IMR-90 (cell line): Measurements from ENCODE around the gene ASH1L.

Source experiments
- BHLHE40 ChIP-seq: fragments of 150-350 bp; IDR thresholded peaks from 2 replicates; pipeline ENCODE4 v1.6.1; 2016; ENCODE audit warnings: mild to moderate bottlenecking, low read depth, low read length
- POLR2A ChIP-seq: IDR thresholded peaks from 2 replicates; pipeline ENCODE4 v1.6.1; 2012; ENCODE audit warnings: mild to moderate bottlenecking, low read depth, low read length
- RAD21 ChIP-seq: IDR thresholded peaks from 2 replicates; pipeline ENCODE4 v1.6.1; 2012; ENCODE audit warnings: low read length, improper control_type of control experiment
- RFX5 ChIP-seq: IDR thresholded peaks from 2 replicates; pipeline ENCODE4 v1.8.0; 2012; ENCODE audit warnings: low read depth, mild to moderate bottlenecking, low read length, moderate library complexity
- TF ChIP-seq, protein P1 (sequence below): conservative IDR thresholded peaks from 2 replicates; pipeline ENCODE4 v1.5.1; 2012; ENCODE audit warnings: mild to moderate bottlenecking, low read depth, low read length, improper control_type of control experiment

DNA sequence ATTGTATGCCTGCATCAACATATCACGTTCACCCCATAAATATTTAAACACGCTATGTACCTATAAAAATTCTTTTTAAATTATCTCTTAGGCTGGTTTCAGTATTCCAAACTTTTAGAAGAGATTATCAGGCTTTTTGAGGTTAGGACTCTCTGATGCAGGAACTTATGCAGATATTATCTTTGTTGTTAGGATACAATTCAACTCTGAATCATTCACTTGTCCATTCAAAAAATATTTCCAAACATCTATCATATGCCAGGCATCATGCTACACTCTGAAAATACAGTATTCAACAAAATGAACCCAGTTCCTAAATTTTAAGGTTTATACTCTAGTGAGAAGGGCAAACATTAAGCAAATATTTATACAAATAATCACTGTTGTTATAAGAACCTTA, 40.5 kb downstream of the ASH1L start:
- TF ChIP-seq RFX5 (no peak), POLR2A (no peak), BHLHE40 (no peak), RAD21 (no peak)
- TF ChIP-seq, protein P1, sequence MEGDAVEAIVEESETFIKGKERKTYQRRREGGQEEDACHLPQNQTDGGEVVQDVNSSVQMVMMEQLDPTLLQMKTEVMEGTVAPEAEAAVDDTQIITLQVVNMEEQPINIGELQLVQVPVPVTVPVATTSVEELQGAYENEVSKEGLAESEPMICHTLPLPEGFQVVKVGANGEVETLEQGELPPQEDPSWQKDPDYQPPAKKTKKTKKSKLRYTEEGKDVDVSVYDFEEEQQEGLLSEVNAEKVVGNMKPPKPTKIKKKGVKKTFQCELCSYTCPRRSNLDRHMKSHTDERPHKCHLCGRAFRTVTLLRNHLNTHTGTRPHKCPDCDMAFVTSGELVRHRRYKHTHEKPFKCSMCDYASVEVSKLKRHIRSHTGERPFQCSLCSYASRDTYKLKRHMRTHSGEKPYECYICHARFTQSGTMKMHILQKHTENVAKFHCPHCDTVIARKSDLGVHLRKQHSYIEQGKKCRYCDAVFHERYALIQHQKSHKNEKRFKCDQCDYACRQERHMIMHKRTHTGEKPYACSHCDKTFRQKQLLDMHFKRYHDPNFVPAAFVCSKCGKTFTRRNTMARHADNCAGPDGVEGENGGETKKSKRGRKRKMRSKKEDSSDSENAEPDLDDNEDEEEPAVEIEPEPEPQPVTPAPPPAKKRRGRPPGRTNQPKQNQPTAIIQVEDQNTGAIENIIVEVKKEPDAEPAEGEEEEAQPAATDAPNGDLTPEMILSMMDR = no peak
